ENCODE results near the gene RFX8.
"Not testable (repeated sequence)": the region's sequence is repeated elsewhere in the genome, so short reads cannot be mapped to it uniquely, and the experiment has no call there.

DNA sequence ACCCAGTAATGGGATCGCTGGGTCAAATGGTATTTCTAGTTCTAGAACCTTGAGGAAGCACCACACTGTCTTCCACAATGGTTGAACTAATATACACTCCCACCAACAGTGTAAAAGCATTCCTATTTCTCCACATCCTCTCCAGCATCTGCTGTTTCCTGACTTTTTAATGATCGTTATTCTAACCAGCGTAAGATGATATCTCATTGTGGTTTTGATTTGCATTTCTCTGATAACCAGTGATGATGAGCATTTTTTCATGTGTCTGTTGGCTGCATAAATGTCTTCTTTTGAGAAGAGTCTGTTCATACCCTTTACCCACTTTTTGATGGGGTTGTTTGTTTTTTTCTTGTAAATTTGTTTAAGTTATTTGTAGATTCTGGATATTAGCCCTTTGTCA lies 20.5 kb downstream of the RFX8 start:
- TF ChIP-seq CTCF (IDR thresholded peaks at IDR 0.05 in 4 of 5, conservative IDR thresholded peaks at IDR 0.05 in 1 of 5); POLR2A (IDR thresholded peaks at IDR 0.05): not testable (repeated sequence)

All from gastrocnemius medialis (tissue), 4 donors.